Fibroblast of gingiva (primary cell): Measurements from ENCODE around the gene P2RY8.
"Not testable (repeated sequence)": the region's sequence is repeated elsewhere in the genome, so short reads cannot be mapped to it uniquely, and the experiment has no call there.

Source experiments
- DNase-seq: peaks from one replicate; pipeline ENCODE4 v3.0.0-alpha.2; 2011; ENCODE audit warnings: low read depth

The P2RY8 gene

GRCh38 chrX:1537031-1537715 is at the start of gene P2RY8:
Gene P2RY8, minus strand, starts transcription at chrX:1537185. Its CDS starts 70,627 bp downstream, at chrX:1466558.
- DNase-seq: no peak

GRCh38 chrX:1584237-1585011 is 47.4 kb upstream of the P2RY8 start:
- no peak for DNase-seq

- no peak for DNase-seq
Measured at GRCh38 chrX:1582686-1583437, 45.9 kb upstream of the P2RY8 start.

GRCh38 chrX:1581132-1581531 is 44.1 kb upstream of the P2RY8 start:
- no peak for DNase-seq

GRCh38 chrX:1578511-1579173 is 41.7 kb upstream of the P2RY8 start:
- no peak for DNase-seq

GRCh38 chrX:1577845-1578244 is 40.9 kb upstream of the P2RY8 start:
- no peak for DNase-seq

GRCh38 chrX:1576201-1576992 is 39.4 kb upstream of the P2RY8 start:
- no peak for DNase-seq

- DNase-seq: not testable (repeated sequence)
Measured at GRCh38 chrX:1574181-1574580, 37.2 kb upstream of the P2RY8 start.

- DNase-seq: no peak
Measured at GRCh38 chrX:1564750-1565683, 28.0 kb upstream of the P2RY8 start.

GRCh38 chrX:1564077-1564476 is 27.1 kb upstream of the P2RY8 start:
- not testable (repeated sequence) for DNase-seq

- DNase-seq: no peak
Measured at GRCh38 chrX:1561164-1561563, 24.2 kb upstream of the P2RY8 start.

- no peak for DNase-seq
Measured at GRCh38 chrX:1558761-1559468, 21.9 kb upstream of the P2RY8 start.

- DNase-seq: not testable (repeated sequence)
Measured at GRCh38 chrX:1557442-1557841, 20.5 kb upstream of the P2RY8 start.

- no peak for DNase-seq
Measured at GRCh38 chrX:1555370-1555769, 18.4 kb upstream of the P2RY8 start.

- DNase-seq: no peak
Measured at GRCh38 chrX:1554469-1555210, 17.7 kb upstream of the P2RY8 start.

- no peak for DNase-seq
Measured at GRCh38 chrX:1551959-1552546, 15.1 kb upstream of the P2RY8 start.

GRCh38 chrX:1546691-1547251 is 9.8 kb upstream of the P2RY8 start:
- no peak for DNase-seq

GRCh38 chrX:1545776-1546408 is 8.9 kb upstream of the P2RY8 start:
- no peak for DNase-seq
